ENCODE results near the gene KRTAP19-1. TPM values are rescaled to one million over a fixed set of nuclear protein-coding genes. Genes with fewer than 3 reads are reported as not detected.
A peak's percentile ranks its signal among the peaks of the same experiment; 100 is the strongest.

KRTAP19-1 gene
- total RNA-seq, 1 experiment from 2014 or later, result not detected

DNA sequence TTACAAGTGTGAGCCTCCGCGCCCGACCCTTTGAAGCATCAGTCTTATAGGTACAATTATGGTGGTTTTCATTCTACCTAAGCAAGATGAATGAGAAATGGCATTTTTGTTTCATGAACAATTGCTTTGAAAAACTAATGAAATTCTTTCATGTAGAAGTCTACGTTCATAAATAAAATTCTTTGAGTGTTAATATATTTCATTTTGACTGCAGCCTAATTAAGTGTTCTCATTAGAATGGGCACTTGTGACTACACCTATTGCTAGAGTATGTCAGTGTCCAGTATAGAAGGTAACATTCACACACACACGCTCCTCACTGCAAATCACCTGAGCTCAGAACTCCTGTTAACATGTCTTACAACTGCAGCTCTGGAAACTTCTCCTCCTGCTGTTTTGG, 40.2 kb downstream of the KRTAP19-1 start, which contains the start of gene KRTAP15-1:
Gene KRTAP15-1 (plus strand): TSS at position 301 of the 400 bp plus-strand sequence. CDS start 53 bp downstream, at position 354.
- Histone ChIP-seq H3K4me3 (ENCODE audit: low read depth, low read length) (no peak within 1 kb of the TSS), H3K4me1 (peaks cover 18% of the 10 kb centered on the region), H3K27me3 (replicated peaks; ENCODE audit: control insufficient read depth, insufficient read depth, low read length) (no peaks in the 10 kb centered on the region), H3K9me3 (no peaks in the 10 kb centered on the region), H3K36me3 (ENCODE audit: control insufficient read depth, insufficient read depth, low read length) (no peaks in the 10 kb centered on the region)
- BruUV-seq (replicated peaks), result no TSS peak
- peaks cover 7% of the 10 kb centered on the region for H3K4me1 Mint-ChIP-seq (ENCODE audit: low read depth, unreplicated experiment)
- H3K27me3 Mint-ChIP-seq (ENCODE audit: insufficient read depth, unreplicated experiment), result no peaks in the 10 kb centered on the region
- ChIA-PET CTCF (no interaction called here), POLR2A (no interaction called here)
- no peak within 1 kb of the TSS for H3K4me3 Mint-ChIP-seq (ENCODE audit: unreplicated experiment)
- intact Hi-C loops (cut with micrococcal nuclease; ENCODE audit: unreplicated experiment), result no loop called here
- H3K27ac Mint-ChIP-seq (ENCODE audit: unreplicated experiment), result no peak within 1 kb of the TSS
- H3K36me3 Mint-ChIP-seq (ENCODE audit: insufficient read depth, unreplicated experiment), result no peaks in the 10 kb centered on the region
- no peak for TF ChIP-seq CTCF (IDR thresholded peaks at IDR 0.05; ENCODE audit: insufficient read depth in 1 of 2, low read depth in 1 of 2, low read length in 1 of 2, severe bottlenecking in 1 of 2, unreplicated experiment in 1 of 2)
- no peak for DNase-seq
- no peaks in the 10 kb centered on the region for H3K9me3 Mint-ChIP-seq (ENCODE audit: unreplicated experiment)

DNA sequence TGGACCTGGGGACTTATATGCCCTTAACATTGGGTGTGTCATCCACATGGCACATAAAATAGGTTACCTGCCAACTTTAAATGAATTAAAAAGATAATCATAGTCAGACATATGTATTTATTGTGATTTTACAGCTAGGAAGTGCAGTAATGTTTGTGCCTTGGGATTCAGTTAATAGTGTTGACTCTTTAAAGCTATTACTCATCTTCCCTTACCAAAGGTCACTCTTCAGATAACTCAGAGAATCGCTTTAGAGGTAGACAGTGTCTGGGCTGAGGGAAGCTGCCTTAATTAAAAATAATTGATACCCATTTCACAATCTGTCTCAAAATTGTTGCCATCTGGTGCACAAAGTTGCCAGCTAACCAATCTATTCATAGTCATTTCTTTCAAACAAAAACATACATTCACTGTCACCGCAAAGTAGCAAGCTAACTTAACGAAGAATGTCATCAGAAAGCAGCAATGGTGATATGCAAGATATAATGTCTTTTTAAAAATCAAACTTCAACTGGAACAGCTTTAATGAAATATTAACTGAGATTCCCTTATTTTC, 43.1 kb downstream of the KRTAP19-1 start:
- ChIA-PET CTCF (no interaction called here), POLR2A (no interaction called here)
- Mint-ChIP-seq H3K27ac (ENCODE audit: unreplicated experiment) (no peak overlapping the region), H3K4me3 (ENCODE audit: unreplicated experiment) (no peak overlapping the region), H3K9me3 (ENCODE audit: unreplicated experiment) (no peaks in the 10 kb centered on the region), H3K36me3 (ENCODE audit: insufficient read depth, unreplicated experiment) (no peaks in the 10 kb centered on the region), H3K27me3 (ENCODE audit: insufficient read depth, unreplicated experiment) (no peaks in the 10 kb centered on the region), H3K4me1 (ENCODE audit: low read depth, unreplicated experiment) (no peaks in the 10 kb centered on the region)
- intact Hi-C loops (cut with micrococcal nuclease; ENCODE audit: unreplicated experiment), result no loop called here
- H3K36me3 ChIP-seq (ENCODE audit: control insufficient read depth, insufficient read depth, low read length), result no peaks in the 10 kb centered on the region
- 0 out of 2 replicates have a peak, but pooled peaks cover 9% of the 10 kb centered on the region for H3K4me1 ChIP-seq
- no TSS peak for BruUV-seq (replicated peaks)
- no peaks in the 10 kb centered on the region for H3K9me3 ChIP-seq
- TF ChIP-seq CTCF (IDR thresholded peaks at IDR 0.05; ENCODE audit: insufficient read depth in 1 of 2, low read depth in 1 of 2, low read length in 1 of 2, severe bottlenecking in 1 of 2, unreplicated experiment in 1 of 2), result no peak
- no peaks in the 10 kb centered on the region for H3K27me3 ChIP-seq (replicated peaks; ENCODE audit: control insufficient read depth, insufficient read depth, low read length)
- no peak overlapping the region for H3K4me3 ChIP-seq (ENCODE audit: low read depth, low read length)
- DNase-seq, result no peak

DNA sequence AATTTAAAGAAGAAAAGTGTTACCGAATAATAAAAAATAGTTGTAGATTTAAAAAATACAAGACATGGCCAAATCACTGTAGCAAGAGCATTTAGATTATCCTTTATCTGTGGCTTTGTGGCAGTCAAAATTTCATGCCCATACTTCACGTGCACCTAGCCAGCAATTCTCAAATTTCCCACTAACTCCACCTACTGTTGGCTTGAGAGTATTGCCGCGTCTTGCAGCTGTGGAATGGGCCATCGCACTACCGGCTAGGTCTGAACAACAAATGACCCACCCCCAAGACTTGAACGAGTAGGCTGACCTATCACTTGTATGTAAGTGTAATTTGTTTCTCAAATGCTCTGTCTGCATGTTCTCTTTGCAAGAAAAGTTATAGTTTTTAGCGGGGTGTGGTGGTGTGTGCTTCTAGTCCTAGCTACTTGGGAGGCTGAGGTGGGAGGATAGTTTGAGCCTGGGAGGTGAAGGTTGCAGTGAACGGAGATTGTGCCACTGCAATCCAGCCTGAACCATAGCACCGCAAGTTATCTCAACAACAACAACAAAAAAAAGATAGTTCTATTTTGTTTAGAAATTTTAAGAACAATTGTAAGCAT, 46.0 kb downstream of the KRTAP19-1 start:
- Mint-ChIP-seq H3K4me1 (ENCODE audit: low read depth, unreplicated experiment) (no peaks in the 10 kb centered on the region), H3K4me3 (ENCODE audit: unreplicated experiment) (no peak overlapping the region), H3K27me3 (ENCODE audit: insufficient read depth, unreplicated experiment) (peaks cover 10% of the 10 kb centered on the region), H3K27ac (ENCODE audit: unreplicated experiment) (no peak overlapping the region), H3K36me3 (ENCODE audit: insufficient read depth, unreplicated experiment) (no peaks in the 10 kb centered on the region), H3K9me3 (ENCODE audit: unreplicated experiment) (no peaks in the 10 kb centered on the region)
- Histone ChIP-seq H3K36me3 (ENCODE audit: control insufficient read depth, insufficient read depth, low read length) (no peaks in the 10 kb centered on the region), H3K9me3 (no peaks in the 10 kb centered on the region), H3K4me1 (0 out of 2 replicates have a peak, but pooled peaks cover 9% of the 10 kb centered on the region), H3K4me3 (ENCODE audit: low read depth, low read length) (no peak overlapping the region), H3K27me3 (replicated peaks; ENCODE audit: control insufficient read depth, insufficient read depth, low read length) (no peaks in the 10 kb centered on the region)
- CTCF ChIA-PET, result interaction anchor here (0.8 to 1.0 kb wide), 2 partner anchors 25 to 95 kb away, joined by 3 to 4 read pairs; no protein-coding TSS in a partner anchor
- intact Hi-C loops (cut with micrococcal nuclease; ENCODE audit: unreplicated experiment), result loop anchor here (1.0 kb wide), 1 partner anchor 93 kb away; no protein-coding TSS in a partner anchor
- peak; percentile 41 to 54 for DNase-seq
- TF ChIP-seq CTCF (IDR thresholded peaks at IDR 0.05; ENCODE audit: insufficient read depth in 1 of 2, low read depth in 1 of 2, low read length in 1 of 2, severe bottlenecking in 1 of 2, unreplicated experiment in 1 of 2), result peak; percentile 52 to 62
- no TSS peak for BruUV-seq (replicated peaks)
- POLR2A ChIA-PET, result no interaction called here
